Sigmoid colon (tissue), 4 donors: ENCODE data around the gene HEY2.

Experiments used
- EP300 ChIP-seq, 4 donors: sonication (generic); formaldehyde crosslinking; IDR thresholded peaks; one replicate each; pipeline ENCODE4 v1.6.1; 2017; ENCODE audit warnings: antibody characterized with exemption in 4 of 4
- POLR2A ChIP-seq, 2 donors: fragments of 450-650 bp; IDR thresholded peaks; one replicate each; pipeline ENCODE4 v1.6.1; 2016; ENCODE audit warnings: antibody characterized with exemption in 2 of 2, mild to moderate bottlenecking in 2 of 2, moderate library complexity in 2 of 2
- POLR2AphosphoS5 ChIP-seq, 4 donors: sonication (generic); formaldehyde crosslinking; IDR thresholded peaks; one replicate each; pipeline ENCODE4 v1.6.1; 2017; ENCODE audit warnings: antibody characterized with exemption in 4 of 4
- TF ChIP-seq, protein P1 (sequence below), 4 experiments: fragments of 450-650 bp in 3 of 4; fragments of 200-600 bp in 1 of 4; IDR thresholded peaks; one replicate each; pipeline ENCODE4 v1.5.1; 2016 to 2019; ENCODE audit warnings: antibody characterized with exemption in 4 of 4, mild to moderate bottlenecking in 3 of 4, moderate library complexity in 2 of 4

DNA sequence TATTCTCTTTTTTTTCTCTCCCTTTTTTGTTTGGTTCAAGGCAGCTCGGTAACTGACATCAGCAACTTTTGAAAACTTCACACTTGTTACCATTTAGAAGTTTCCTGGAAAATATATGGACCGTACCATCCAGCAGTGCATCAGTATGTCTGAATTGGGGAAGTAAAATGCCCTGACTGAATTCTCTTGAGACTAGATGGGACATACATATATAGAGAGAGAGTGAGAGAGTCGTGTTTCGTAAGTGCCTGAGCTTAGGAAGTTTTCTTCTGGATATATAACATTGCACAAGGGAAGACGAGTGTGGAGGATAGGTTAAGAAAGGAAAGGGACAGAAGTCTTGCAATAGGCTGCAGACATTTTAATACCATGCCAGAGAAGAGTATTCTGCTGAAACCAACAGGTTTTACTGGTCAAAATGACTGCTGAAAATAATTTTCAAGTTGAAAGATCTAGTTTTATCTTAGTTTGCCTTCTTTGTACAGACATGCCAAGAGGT is 10.6 kb downstream of the HEY2 start:
- TF ChIP-seq, protein P1, sequence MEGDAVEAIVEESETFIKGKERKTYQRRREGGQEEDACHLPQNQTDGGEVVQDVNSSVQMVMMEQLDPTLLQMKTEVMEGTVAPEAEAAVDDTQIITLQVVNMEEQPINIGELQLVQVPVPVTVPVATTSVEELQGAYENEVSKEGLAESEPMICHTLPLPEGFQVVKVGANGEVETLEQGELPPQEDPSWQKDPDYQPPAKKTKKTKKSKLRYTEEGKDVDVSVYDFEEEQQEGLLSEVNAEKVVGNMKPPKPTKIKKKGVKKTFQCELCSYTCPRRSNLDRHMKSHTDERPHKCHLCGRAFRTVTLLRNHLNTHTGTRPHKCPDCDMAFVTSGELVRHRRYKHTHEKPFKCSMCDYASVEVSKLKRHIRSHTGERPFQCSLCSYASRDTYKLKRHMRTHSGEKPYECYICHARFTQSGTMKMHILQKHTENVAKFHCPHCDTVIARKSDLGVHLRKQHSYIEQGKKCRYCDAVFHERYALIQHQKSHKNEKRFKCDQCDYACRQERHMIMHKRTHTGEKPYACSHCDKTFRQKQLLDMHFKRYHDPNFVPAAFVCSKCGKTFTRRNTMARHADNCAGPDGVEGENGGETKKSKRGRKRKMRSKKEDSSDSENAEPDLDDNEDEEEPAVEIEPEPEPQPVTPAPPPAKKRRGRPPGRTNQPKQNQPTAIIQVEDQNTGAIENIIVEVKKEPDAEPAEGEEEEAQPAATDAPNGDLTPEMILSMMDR (IDR thresholded peaks at IDR 0.05): no peak
- no peak for TF ChIP-seq POLR2A (IDR thresholded peaks at IDR 0.05)
- TF ChIP-seq POLR2AphosphoS5 (IDR thresholded peaks at IDR 0.05): no peak
- TF ChIP-seq EP300 (IDR thresholded peaks at IDR 0.05): no peak
